GM12891 (cell line): ENCODE measurements around the gene HOXA13.

Experiments used
- DNase-seq: peaks from one replicate; pipeline ENCODE4 v3.0.0; 2011; ENCODE audit warnings: low spot score; ENCODE audit not compliant: insufficient read length
- FAIRE-seq: peaks from 2 replicates; lab custom pipeline; 2011; peaks lifted over from hg19 to GRCh38; lab: Jason Lieb, UNC
- PAX5 ChIP-seq: IDR thresholded peaks from 2 replicates; pipeline ENCODE4 v1.6.1; 2011; ENCODE audit warnings: low read length, moderate library complexity, mild to moderate bottlenecking; ENCODE audit not compliant: insufficient read depth, severe bottlenecking
- POLR2A ChIP-seq: IDR thresholded peaks from 2 replicates; pipeline ENCODE4 v1.6.1; 2011; ENCODE audit warnings: low read depth, low read length, control low read depth
- POLR2AphosphoS5 ChIP-seq: IDR thresholded peaks from 2 replicates; pipeline ENCODE4 v1.6.1; 2011; ENCODE audit warnings: low read depth, low read length, control low read depth
- POU2F2 ChIP-seq: IDR thresholded peaks from 2 replicates; pipeline ENCODE4 v1.6.1; 2011; ENCODE audit warnings: low read depth, mild to moderate bottlenecking, control low read depth, low read length, moderate library complexity
- SPI1 ChIP-seq: IDR thresholded peaks from 2 replicates; pipeline ENCODE4 v1.6.1; 2011; ENCODE audit warnings: low read depth, low read length, control low read depth
- TAF1 ChIP-seq: IDR thresholded peaks from 2 replicates; pipeline ENCODE4 v1.6.1; 2011; ENCODE audit warnings: low read depth, low read length, control low read depth

Gene HOXA13

GRCh38 chr7:27152816-27153442 lies 47.0 kb downstream of the HOXA13 start:
- TF ChIP-seq TAF1 (no peak), POU2F2 (no peak), PAX5 (no peak), POLR2A (no peak), SPI1 (no peak), POLR2AphosphoS5 (no peak)
- no peak for FAIRE-seq
- no peak for DNase-seq

- no peak for FAIRE-seq
- no peak for TF ChIP-seq POLR2A
- no peak for TF ChIP-seq POLR2AphosphoS5
- no peak for TF ChIP-seq POU2F2
- no peak for TF ChIP-seq PAX5
- TF ChIP-seq TAF1, result no peak
- no peak for TF ChIP-seq SPI1
- DNase-seq, result no peak
These were observed 47.7 kb downstream of the HOXA13 start, which contains the start of gene HOXA3 for GRCh38 chr7:27151931-27152815. Gene HOXA3 (minus strand): TSS chr7:27152583. CDS start chr7:27110640, 41,943 bp downstream.

- TF ChIP-seq TAF1 (no peak), POLR2A (no peak), SPI1 (no peak)
- DNase-seq (no peak), FAIRE-seq (no peak)
These were observed 48.5 kb downstream of the HOXA13 start for GRCh38 chr7:27151341-27151930.

- no peak for TF ChIP-seq PAX5
- TF ChIP-seq POLR2A, result no peak
- no peak for TF ChIP-seq POLR2AphosphoS5
- peak; percentile 59; the same call in 1 of the 2 replicates for TF ChIP-seq POU2F2
- peak; percentile 86 for DNase-seq
These were observed 49.1 kb downstream of the HOXA13 start for GRCh38 chr7:27150568-27151340.

GRCh38 chr7:27149842-27150567 lies 49.9 kb downstream of the HOXA13 start:
- FAIRE-seq (no peak), DNase-seq (no peak)
- TF ChIP-seq TAF1 (no peak), POLR2A (no peak), POU2F2 (no peak), PAX5 (no peak), SPI1 (no peak), POLR2AphosphoS5 (no peak)

More at GRCh38 chr7:27150568-27151340, 49.1 kb downstream of the HOXA13 start:
- FAIRE-seq, result peak; percentile 88

GRCh38 chr7:27148756-27149641 lies 50.9 kb downstream of the HOXA13 start:
- TF ChIP-seq PAX5, result no peak
- no peak for TF ChIP-seq POU2F2
- TF ChIP-seq TAF1, result no peak
- TF ChIP-seq POLR2AphosphoS5, result no peak
- TF ChIP-seq POLR2A, result no peak
- TF ChIP-seq SPI1, result no peak
- FAIRE-seq (no peak), DNase-seq (no peak)

- no peak for DNase-seq
- FAIRE-seq, result no peak
- TF ChIP-seq TAF1, result no peak
- TF ChIP-seq POLR2AphosphoS5, result no peak
- no peak for TF ChIP-seq PAX5
- no peak for TF ChIP-seq SPI1
- TF ChIP-seq POU2F2, result no peak
- no peak for TF ChIP-seq POLR2A
These were observed 51.7 kb downstream of the HOXA13 start for GRCh38 chr7:27148031-27148755.
